D341Med (cell line): ENCODE data around the gene CALCB.

Experiments used
- DNase-seq: peaks from one replicate; pipeline ENCODE4 v3.0.0; 2012; ENCODE audit warnings: low spot score

Gene CALCB

GRCh38 chr11:15118431-15118830, 45.0 kb downstream of the CALCB start:
- DNase-seq, result no peak

GRCh38 chr11:15119352-15119751, 46.0 kb downstream of the CALCB start:
- no peak for DNase-seq

- no peak for DNase-seq
Measured at GRCh38 chr11:15119826-15120225, 46.4 kb downstream of the CALCB start.

- DNase-seq, result no peak
Measured at GRCh38 chr11:15123849-15124248, 50.5 kb downstream of the CALCB start.

- DNase-seq, result no peak
Measured at GRCh38 chr11:15124528-15124927, 51.1 kb downstream of the CALCB start.

GRCh38 chr11:15127341-15127740, 53.9 kb downstream of the CALCB start:
- DNase-seq, result no peak
